SK-N-SH (cell line): Measurements from ENCODE around the gene GNAT2.

ENCODE experiments used
- CTCF ChIP-seq: fragments of 200-600 bp; sonication (generic); IDR thresholded peaks from 2 replicates; pipeline ENCODE4 v1.6.1; 2017; ENCODE audit warnings: antibody characterized with exemption, mild to moderate bottlenecking, moderate library complexity
- IRF3 ChIP-seq: fragments of 150-350 bp; IDR thresholded peaks from 2 replicates; pipeline ENCODE4 v1.6.1; 2016; ENCODE audit warnings: mild to moderate bottlenecking, low read depth, low read length

DNA sequence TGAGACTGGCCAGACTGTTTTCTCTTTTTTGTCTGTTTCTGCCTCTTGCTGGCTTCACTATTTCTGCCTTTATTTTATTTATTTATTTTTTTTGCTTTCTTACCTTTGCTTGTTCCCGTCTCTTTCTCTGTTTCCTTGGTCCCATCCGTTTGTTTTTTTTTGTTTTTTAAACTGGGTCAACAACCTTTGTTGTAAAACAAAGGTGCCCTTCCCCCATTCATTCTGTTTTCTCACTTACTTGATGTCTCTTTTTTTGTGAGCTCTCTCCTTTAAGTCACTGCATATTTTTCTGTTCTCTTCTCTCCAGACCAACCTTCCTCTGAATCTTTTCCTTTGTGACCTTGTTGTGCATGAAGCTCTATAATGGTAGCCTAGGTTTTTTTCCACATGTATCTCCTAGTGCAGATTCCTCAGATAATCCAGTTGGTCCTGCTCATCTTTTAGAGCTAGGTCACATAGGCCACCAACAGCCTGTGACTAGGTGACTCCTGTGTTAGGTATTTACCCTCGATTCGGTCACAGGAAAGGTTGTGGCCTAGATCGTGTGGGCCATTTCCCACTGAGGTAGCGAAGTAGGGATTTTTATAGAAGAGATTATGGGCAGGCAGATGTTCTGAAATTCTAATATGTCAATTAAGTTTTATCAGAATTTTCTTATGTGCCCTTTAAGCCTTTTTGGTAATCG is 55.1 kb downstream of the GNAT2 start:
- no peak for TF ChIP-seq CTCF
- TF ChIP-seq IRF3 = no peak
